GM19043 (cell line): ENCODE results near the gene SKP2.
"Not testable (repeated sequence)": the region's sequence is repeated elsewhere in the genome, so short reads cannot be mapped to it uniquely, and the experiment has no call there.

Experiments
- ATAC-seq: cut with Tn5 transposase; IDR thresholded peaks from one replicate; pipeline ENCODE4 v1.9.1; 2021; ENCODE audit warnings: low read depth; ENCODE audit not compliant: unreplicated experiment

The SKP2 gene

GRCh38 chr5:36198281-36198680 is 46.4 kb downstream of the SKP2 start:
- ATAC-seq: no peak

- not testable (repeated sequence) for ATAC-seq
These were observed 46.9 kb downstream of the SKP2 start for GRCh38 chr5:36198783-36199182.

- ATAC-seq: no peak
These were observed 47.7 kb downstream of the SKP2 start for GRCh38 chr5:36199620-36200019.

- ATAC-seq: no peak
These were observed 48.6 kb downstream of the SKP2 start for GRCh38 chr5:36200513-36200912.

GRCh38 chr5:36202521-36202961 is 50.6 kb downstream of the SKP2 start:
- ATAC-seq: no peak

- no peak for ATAC-seq
These were observed 53.4 kb downstream of the SKP2 start for GRCh38 chr5:36205329-36205728.

- ATAC-seq: no peak
These were observed 55.0 kb downstream of the SKP2 start for GRCh38 chr5:36206913-36207312.

- ATAC-seq: no peak
These were observed 56.9 kb downstream of the SKP2 start for GRCh38 chr5:36208786-36209185.

GRCh38 chr5:36209664-36210063 is 57.8 kb downstream of the SKP2 start:
- ATAC-seq: no peak

GRCh38 chr5:36214436-36214835 is 62.5 kb downstream of the SKP2 start:
- ATAC-seq: no peak

- no peak for ATAC-seq
These were observed 64.0 kb downstream of the SKP2 start for GRCh38 chr5:36215910-36216309.

- no peak for ATAC-seq
These were observed 65.7 kb downstream of the SKP2 start for GRCh38 chr5:36217567-36217966.

GRCh38 chr5:36217988-36218387 is 66.1 kb downstream of the SKP2 start:
- no peak for ATAC-seq

GRCh38 chr5:36222620-36223019 is 70.7 kb downstream of the SKP2 start:
- no peak for ATAC-seq

- ATAC-seq: no peak
These were observed 75.1 kb downstream of the SKP2 start for GRCh38 chr5:36227046-36227445.

- ATAC-seq: no peak
These were observed 76.6 kb downstream of the SKP2 start for GRCh38 chr5:36228505-36228904.

- ATAC-seq: no peak
These were observed 78.4 kb downstream of the SKP2 start for GRCh38 chr5:36230151-36230790.

- no peak for ATAC-seq
These were observed 80.6 kb downstream of the SKP2 start for GRCh38 chr5:36232533-36232932.
